ENCODE data around the gene TRAFD1.

Gene TRAFD1

DNA sequence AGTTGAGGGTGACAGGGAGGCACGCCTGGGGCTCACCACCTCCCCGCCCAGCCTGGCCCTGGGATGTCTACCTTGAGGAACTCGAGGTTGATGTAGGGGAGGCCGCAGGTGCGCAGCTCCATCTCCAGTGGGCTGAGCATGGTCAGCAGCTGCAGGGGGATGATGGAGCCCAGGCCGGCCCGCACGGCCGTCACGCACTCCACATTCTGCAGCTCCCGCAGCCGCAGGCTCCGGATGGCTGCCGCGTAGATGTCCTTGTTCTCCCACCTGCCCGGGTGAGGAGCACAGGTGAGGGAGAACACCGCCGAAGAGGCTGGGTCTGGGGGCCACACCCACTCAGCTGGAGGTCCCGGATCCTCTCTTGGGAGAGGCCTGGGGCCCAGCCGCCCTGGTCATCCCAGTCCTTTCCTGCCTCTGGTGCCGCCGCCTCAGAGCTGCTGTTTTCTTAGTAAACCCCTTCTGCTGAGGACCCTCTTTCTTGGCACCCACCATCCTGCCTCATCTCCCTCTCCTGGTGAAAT is 38.2 kb downstream of the TRAFD1 start:
- H3K27me3 ChIP-seq (ENCODE audit: control insufficient read depth, insufficient read depth, low read length), result no peaks in the 10 kb centered on the region
- no peaks in the 10 kb centered on the region for H3K4me1 ChIP-seq (ENCODE audit: control insufficient read depth, low read depth, low read length)
- no peak overlapping the region for H3K9ac ChIP-seq (ENCODE audit: low read length)
- no peak overlapping the region for H3K4me3 ChIP-seq (ENCODE audit: low read length)
- no peaks in the 10 kb centered on the region for H3K9me3 ChIP-seq (ENCODE audit: control insufficient read depth, low read depth, low read length)
- no peak overlapping the region for H3K27ac ChIP-seq (ENCODE audit: low read length)
- no peaks in the 10 kb centered on the region for H3K36me3 ChIP-seq (ENCODE audit: control insufficient read depth, low read depth, low read length)

DNA sequence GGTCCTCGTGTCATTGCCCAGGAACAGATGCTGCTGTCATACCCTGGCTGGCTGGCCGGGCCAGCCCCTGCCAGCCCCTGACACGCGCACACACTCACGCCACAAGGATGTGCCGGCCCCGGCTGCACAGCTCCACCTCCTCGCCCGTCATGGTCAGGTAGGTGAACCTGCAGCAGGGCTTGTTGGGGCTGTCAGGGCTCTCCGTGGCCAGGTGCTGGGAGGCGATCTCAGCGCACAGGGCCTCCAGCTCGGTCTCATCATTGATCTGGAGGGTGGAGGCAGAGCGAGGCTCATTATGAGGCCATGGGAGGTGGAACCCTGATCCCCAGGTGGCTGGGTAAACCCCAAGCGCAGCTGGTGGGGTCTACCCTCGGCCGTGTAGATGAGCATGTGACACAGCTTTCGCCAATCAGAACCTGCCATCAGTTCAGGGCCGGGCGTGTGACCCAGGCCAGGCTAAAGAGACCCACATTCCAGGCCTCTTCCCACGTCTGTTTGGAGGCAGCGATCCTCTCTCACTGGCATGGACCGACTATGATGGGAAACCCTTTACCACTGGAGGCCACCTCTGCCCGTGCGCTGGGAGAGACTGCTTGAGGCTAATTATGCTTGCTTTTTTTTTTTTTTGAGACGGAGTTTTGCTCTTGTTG is 38.8 kb downstream of the TRAFD1 start:
- H3K36me3 ChIP-seq (ENCODE audit: control insufficient read depth, low read depth, low read length), result no peaks in the 10 kb centered on the region
- no peaks in the 10 kb centered on the region for H3K27me3 ChIP-seq (ENCODE audit: control insufficient read depth, insufficient read depth, low read length)
- H3K4me3 ChIP-seq (ENCODE audit: low read length), result no peak overlapping the region
- no peaks in the 10 kb centered on the region for H3K9me3 ChIP-seq (ENCODE audit: control insufficient read depth, low read depth, low read length)
- H3K9ac ChIP-seq (ENCODE audit: low read length), result no peak overlapping the region
- H3K4me1 ChIP-seq (ENCODE audit: control insufficient read depth, low read depth, low read length), result no peaks in the 10 kb centered on the region
- H3K27ac ChIP-seq (ENCODE audit: low read length), result no peak overlapping the region

DNA sequence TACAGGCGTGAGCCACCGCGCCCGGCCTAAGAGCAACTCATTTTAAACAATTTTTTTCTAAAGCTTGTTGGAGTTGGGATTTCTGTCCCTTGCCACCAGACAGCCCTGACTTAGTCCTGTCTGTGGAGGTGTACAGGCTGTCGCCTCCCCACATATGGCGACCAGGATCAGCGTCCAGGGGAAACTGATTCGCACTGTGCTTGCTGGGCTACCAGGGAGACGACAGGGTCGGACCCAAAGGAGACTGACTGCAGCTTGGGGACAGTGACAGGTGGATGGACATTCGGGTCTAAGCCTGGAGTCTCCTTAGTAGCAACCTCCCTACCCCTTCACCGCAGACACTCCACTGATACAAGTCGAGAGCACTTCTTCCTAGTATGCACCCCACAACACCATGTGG is 40.3 kb downstream of the TRAFD1 start:
- H3K9me3 ChIP-seq (ENCODE audit: control insufficient read depth, low read depth, low read length), result no peaks in the 10 kb centered on the region
- no peak overlapping the region for H3K9ac ChIP-seq (ENCODE audit: low read length)
- H3K4me3 ChIP-seq (ENCODE audit: low read length), result no peak overlapping the region
- H3K27me3 ChIP-seq (ENCODE audit: control insufficient read depth, insufficient read depth, low read length), result no peaks in the 10 kb centered on the region
- H3K36me3 ChIP-seq (ENCODE audit: control insufficient read depth, low read depth, low read length), result no peaks in the 10 kb centered on the region
- no peak overlapping the region for H3K27ac ChIP-seq (ENCODE audit: low read length)
- H3K4me1 ChIP-seq (ENCODE audit: control insufficient read depth, low read depth, low read length), result no peaks in the 10 kb centered on the region

DNA sequence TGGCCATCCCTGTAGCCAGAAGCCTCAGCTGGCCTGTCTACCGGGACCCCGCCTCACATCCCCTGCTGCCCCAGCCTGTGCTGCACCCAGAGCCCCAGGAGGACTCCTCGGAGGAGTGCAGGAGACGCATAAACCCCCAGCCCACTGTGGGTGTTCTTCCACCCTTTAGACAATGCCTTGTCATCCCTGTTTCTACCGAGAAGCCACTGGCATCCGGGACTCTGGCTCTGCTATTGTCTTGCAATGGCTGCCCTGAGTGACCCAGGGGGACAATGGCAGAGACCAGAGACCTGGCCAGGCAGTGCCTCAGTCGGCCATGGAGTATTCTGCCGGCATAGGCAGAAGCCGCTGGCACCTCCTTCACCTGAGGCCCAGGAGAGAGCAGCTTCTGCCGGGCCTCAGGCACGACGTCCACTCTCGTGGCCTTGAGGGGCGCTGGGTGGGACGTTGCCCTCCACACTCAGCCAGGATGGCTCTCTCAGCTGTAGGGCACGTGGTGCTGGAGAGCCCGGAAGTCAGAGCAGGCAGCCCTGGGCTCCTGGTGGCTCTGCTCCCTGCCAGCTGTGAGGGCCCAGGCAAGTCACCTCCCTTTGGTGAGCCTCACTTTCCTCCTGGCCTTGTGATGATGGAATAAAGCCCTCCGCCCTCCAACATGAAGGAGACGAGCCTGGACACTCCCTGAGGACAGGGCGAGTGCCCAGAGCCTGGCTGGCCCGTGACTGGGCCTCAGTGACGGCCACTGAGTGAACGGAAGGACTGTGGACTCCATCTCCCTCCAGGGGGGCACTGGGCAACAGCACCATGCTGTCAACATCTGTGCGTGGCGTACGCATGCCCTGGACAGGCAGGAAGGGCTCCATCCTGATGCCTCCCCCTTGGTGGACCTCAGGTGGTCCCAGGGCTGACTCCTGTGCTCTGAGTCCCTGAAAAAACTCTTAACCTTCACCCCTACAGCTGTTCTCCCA is 41.0 kb downstream of the TRAFD1 start:
- Histone ChIP-seq H3K9ac (ENCODE audit: low read length) (no peak overlapping the region), H3K4me3 (ENCODE audit: low read length) (no peak overlapping the region), H3K36me3 (ENCODE audit: control insufficient read depth, low read depth, low read length) (peaks cover 3% of the 10 kb centered on the region), H3K27me3 (ENCODE audit: control insufficient read depth, insufficient read depth, low read length) (no peaks in the 10 kb centered on the region), H3K9me3 (ENCODE audit: control insufficient read depth, low read depth, low read length) (no peaks in the 10 kb centered on the region), H3K27ac (ENCODE audit: low read length) (no peak overlapping the region), H3K4me1 (ENCODE audit: control insufficient read depth, low read depth, low read length) (no peaks in the 10 kb centered on the region)

DNA sequence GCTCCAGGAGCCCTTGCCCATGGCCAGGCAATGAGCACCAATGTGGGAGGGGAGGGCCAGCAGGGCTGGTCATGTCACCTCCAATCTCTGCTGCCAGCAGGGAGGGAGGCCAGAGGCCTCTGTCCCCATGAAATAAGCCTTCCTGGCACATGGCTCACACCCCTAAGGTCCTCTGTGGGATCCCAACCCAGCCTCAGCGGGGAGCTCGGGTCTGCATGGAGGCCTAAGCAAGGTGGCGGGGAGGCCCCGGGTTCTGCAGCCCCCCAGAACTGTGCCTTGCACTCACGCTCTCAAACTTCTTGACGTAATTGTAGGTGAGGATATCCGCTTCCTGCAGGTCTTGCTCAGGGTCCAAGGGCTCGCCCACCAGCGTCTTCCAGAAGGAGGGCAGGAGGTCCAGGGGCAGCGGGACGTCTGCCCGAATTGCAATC is 41.7 kb downstream of the TRAFD1 start:
- no peaks in the 10 kb centered on the region for H3K9me3 ChIP-seq (ENCODE audit: control insufficient read depth, low read depth, low read length)
- H3K27me3 ChIP-seq (ENCODE audit: control insufficient read depth, insufficient read depth, low read length), result no peaks in the 10 kb centered on the region
- H3K4me3 ChIP-seq (ENCODE audit: low read length), result no peak overlapping the region
- peaks cover 3% of the 10 kb centered on the region for H3K36me3 ChIP-seq (ENCODE audit: control insufficient read depth, low read depth, low read length)
- no peak overlapping the region for H3K27ac ChIP-seq (ENCODE audit: low read length)
- H3K9ac ChIP-seq (ENCODE audit: low read length), result no peak overlapping the region
- H3K4me1 ChIP-seq (ENCODE audit: control insufficient read depth, low read depth, low read length), result no peaks in the 10 kb centered on the region

DNA sequence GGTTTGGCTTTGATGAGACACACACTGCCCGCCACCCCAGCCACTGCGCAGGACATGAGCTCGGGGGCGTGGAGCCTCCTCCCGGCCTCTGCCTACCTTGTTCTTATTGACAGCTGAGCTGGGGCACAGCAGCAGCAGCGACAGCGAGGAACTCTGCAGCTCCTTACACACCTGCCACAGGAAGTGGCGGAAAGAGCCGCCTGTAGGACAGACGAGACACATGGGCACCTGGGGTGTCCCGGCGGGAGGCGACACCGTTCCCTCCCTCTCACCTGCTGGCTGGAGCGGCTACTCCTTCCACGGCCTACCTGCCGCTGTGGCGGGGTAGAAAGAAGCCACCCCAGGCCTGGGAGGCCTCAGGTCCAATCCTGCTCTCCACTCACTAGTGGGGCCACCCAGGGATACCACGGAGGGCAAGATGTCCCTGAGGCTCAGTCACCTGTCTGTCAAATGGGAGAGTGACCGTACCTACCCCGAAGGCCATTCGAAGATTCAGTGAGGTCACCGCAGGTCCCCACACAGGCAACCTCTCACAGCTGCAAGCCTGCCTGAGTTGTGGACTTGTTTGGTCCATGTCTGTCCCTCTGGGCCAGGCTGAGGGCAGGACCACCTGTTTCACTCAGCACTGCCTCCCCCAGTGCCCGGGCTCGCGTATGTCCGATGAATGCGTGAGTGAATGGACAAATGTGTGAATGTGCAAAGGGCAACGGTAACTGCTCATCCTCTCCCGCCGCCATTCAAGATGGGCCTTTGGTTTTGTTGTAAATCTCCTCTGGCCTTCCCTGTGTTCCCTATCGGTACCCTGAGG is 42.6 kb downstream of the TRAFD1 start:
- Histone ChIP-seq H3K27me3 (ENCODE audit: control insufficient read depth, insufficient read depth, low read length) (no peaks in the 10 kb centered on the region), H3K27ac (ENCODE audit: low read length) (no peak overlapping the region), H3K9me3 (ENCODE audit: control insufficient read depth, low read depth, low read length) (no peaks in the 10 kb centered on the region), H3K36me3 (ENCODE audit: control insufficient read depth, low read depth, low read length) (peaks cover 3% of the 10 kb centered on the region), H3K4me3 (ENCODE audit: low read length) (no peak overlapping the region), H3K4me1 (ENCODE audit: control insufficient read depth, low read depth, low read length) (no peaks in the 10 kb centered on the region), H3K9ac (ENCODE audit: low read length) (no peak overlapping the region)

DNA sequence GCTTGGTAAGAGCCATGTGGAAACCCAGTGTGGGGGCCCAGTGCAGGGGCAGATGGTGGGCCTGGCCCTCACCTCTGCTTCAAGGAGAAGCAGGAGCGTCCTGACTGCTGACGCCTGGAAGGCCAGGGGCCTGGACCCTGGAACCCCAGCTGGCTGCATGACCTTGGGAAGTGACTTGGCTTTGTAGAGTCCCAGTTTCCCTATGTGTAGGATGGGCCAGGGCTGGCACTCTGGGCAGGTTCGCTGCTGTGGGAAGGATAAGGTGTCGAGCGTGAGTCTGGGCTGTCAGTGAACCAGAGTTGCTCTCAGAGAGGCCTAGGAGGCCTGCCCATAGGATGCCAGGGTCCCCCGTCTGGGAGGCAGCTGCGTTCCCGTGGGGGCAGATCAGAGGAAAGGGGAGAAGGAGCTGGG is 43.2 kb downstream of the TRAFD1 start:
- Histone ChIP-seq H3K27ac (ENCODE audit: low read length) (no peak overlapping the region), H3K36me3 (ENCODE audit: control insufficient read depth, low read depth, low read length) (peaks cover 3% of the 10 kb centered on the region), H3K4me1 (ENCODE audit: control insufficient read depth, low read depth, low read length) (no peaks in the 10 kb centered on the region), H3K4me3 (ENCODE audit: low read length) (no peak overlapping the region), H3K9me3 (ENCODE audit: control insufficient read depth, low read depth, low read length) (no peaks in the 10 kb centered on the region), H3K9ac (ENCODE audit: low read length) (no peak overlapping the region), H3K27me3 (ENCODE audit: control insufficient read depth, insufficient read depth, low read length) (no peaks in the 10 kb centered on the region)

DNA sequence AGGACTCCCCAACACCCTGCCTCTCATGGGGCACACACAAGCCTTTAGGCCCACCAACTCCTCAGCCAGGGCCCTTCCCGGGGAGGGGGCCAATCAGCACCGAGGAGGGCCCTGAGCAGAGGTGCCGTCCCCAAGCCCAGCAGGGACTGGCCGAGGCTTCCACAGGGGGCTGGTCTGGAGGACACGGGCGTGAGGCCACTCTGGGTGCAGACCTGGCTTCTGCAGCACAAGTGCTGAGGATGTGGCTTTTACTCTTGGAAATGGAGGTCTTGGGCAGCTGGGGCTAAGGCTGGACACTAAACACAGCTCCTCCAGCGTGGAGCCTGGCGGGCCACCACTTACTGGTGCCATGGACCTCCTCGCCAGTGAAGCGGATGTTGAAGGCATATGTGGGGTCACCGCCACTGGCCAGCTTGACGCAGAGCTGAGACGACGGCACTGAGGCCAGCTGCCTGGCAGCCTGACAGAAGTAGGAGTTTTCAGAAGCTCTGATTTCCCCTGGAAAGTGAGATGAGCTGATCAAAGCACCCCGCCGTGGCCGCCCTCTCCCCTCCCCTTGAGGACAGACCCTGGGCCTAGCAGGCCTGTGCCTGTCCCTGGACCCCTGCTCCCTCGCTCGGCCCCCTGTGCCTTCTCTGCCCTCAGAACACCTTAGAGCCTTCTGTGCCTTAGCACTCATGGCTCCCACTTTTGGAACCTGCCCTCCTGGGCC is 44.0 kb downstream of the TRAFD1 start:
- Histone ChIP-seq H3K4me3 (ENCODE audit: low read length) (no peak overlapping the region), H3K9me3 (ENCODE audit: control insufficient read depth, low read depth, low read length) (no peaks in the 10 kb centered on the region), H3K9ac (ENCODE audit: low read length) (no peak overlapping the region), H3K36me3 (ENCODE audit: control insufficient read depth, low read depth, low read length) (peaks cover 3% of the 10 kb centered on the region), H3K4me1 (ENCODE audit: control insufficient read depth, low read depth, low read length) (no peaks in the 10 kb centered on the region), H3K27ac (ENCODE audit: low read length) (no peak overlapping the region), H3K27me3 (ENCODE audit: control insufficient read depth, insufficient read depth, low read length) (no peaks in the 10 kb centered on the region)

DNA sequence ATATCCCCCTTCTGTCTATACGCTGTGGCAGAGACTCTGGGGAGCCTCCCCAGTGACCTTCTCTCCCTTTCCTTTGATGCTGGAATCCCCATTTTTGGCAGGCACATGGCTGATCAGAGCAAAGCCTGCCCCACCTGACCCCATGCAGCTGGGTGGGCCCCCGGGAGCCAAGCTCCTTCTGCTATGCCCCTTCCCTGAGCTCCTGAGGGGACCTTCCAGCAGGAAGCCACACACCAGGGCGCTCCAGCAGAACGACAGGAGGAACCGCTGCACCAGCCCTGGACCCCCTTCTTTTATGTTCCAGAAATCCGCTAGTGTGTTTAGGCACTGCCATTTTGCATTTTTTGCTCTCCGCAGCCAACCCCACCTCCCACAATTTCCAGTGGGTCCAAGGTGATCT is 44.6 kb downstream of the TRAFD1 start:
- Histone ChIP-seq H3K4me3 (ENCODE audit: low read length) (no peak overlapping the region), H3K36me3 (ENCODE audit: control insufficient read depth, low read depth, low read length) (peaks cover 3% of the 10 kb centered on the region), H3K27me3 (ENCODE audit: control insufficient read depth, insufficient read depth, low read length) (no peaks in the 10 kb centered on the region), H3K4me1 (ENCODE audit: control insufficient read depth, low read depth, low read length) (no peaks in the 10 kb centered on the region), H3K9me3 (ENCODE audit: control insufficient read depth, low read depth, low read length) (no peaks in the 10 kb centered on the region), H3K27ac (ENCODE audit: low read length) (no peak overlapping the region), H3K9ac (ENCODE audit: low read length) (no peak overlapping the region)

DNA sequence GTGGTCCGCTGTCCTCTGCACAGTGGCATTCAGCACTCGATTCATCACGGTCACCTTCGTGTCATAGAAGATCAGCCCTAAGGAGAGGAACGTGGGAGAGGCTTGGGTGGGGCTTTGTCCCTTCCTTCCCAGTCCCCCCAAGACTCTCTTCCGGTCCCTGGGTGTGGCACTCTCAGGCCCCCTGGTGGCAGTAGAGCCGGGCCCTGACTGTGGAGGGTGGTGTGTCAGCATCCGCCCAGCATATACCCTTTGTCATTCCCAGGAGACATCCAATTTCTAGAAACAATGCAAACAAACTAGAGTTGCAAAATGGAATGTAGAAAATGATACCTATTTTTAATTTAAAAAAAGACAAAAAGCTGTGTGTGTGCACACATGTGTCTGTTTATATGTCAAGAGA is 45.0 kb downstream of the TRAFD1 start:
- H3K27me3 ChIP-seq (ENCODE audit: control insufficient read depth, insufficient read depth, low read length), result no peaks in the 10 kb centered on the region
- H3K36me3 ChIP-seq (ENCODE audit: control insufficient read depth, low read depth, low read length), result peaks cover 5% of the 10 kb centered on the region
- H3K4me1 ChIP-seq (ENCODE audit: control insufficient read depth, low read depth, low read length), result no peaks in the 10 kb centered on the region
- no peak overlapping the region for H3K27ac ChIP-seq (ENCODE audit: low read length)
- no peaks in the 10 kb centered on the region for H3K9me3 ChIP-seq (ENCODE audit: control insufficient read depth, low read depth, low read length)
- no peak overlapping the region for H3K9ac ChIP-seq (ENCODE audit: low read length)
- no peak overlapping the region for H3K4me3 ChIP-seq (ENCODE audit: low read length)
